Measurements from ENCODE around the gene THSD7B. TPM values are rescaled to one million over a fixed set of nuclear protein-coding genes. Genes with fewer than 3 reads are reported as not detected.

The THSD7B gene
- total and polyA plus RNA-seq, 8 donors: 0.13 to 4.5 (median 2.7) TPM

GRCh38 chr2:137183206-137183898 lies 418.0 kb downstream of the THSD7B start:
- intact Hi-C loops (cut with DNase I): no loop called here
- H3K4me3 ChIP-seq: no peak overlapping the region
- no peak for DNase-seq
- no peak for TF ChIP-seq CTCF (IDR thresholded peaks at IDR 0.05)
- no peak overlapping the region for H3K27ac ChIP-seq
- no peaks in the 10 kb centered on the region for H3K4me1 ChIP-seq
- no peaks in the 10 kb centered on the region for H3K27me3 ChIP-seq
- no peak for ATAC-seq
- no peaks in the 10 kb centered on the region for H3K36me3 ChIP-seq
- peaks cover 0 to 8% of the 10 kb centered on the region in 2 donors for H3K9me3 ChIP-seq

- Histone ChIP-seq H3K4me1 (no peaks in the 10 kb centered on the region), H3K9me3 (peaks cover 0 to 8% of the 10 kb centered on the region in 2 donors), H3K4me3 (no peak overlapping the region), H3K27ac (no peak overlapping the region), H3K27me3 (no peaks in the 10 kb centered on the region), H3K36me3 (no peaks in the 10 kb centered on the region)
- ATAC-seq: no peak
- TF ChIP-seq CTCF (IDR thresholded peaks at IDR 0.05): no peak
- DNase-seq: no peak
- intact Hi-C loops (cut with DNase I): no loop called here
Observed at GRCh38 chr2:137185378-137186078, 420.2 kb downstream of the THSD7B start.

- no peak overlapping the region for H3K27ac ChIP-seq
- DNase-seq (no peak), ATAC-seq (no peak)
- no peaks in the 10 kb centered on the region for H3K4me1 ChIP-seq
- intact Hi-C loops (cut with DNase I): no loop called here
- no peaks in the 10 kb centered on the region for H3K27me3 ChIP-seq
- H3K4me3 ChIP-seq: no peak overlapping the region
- H3K36me3 ChIP-seq: no peaks in the 10 kb centered on the region
- no peak for TF ChIP-seq CTCF (IDR thresholded peaks at IDR 0.05)
- peaks cover 0 to 8% of the 10 kb centered on the region in 2 donors for H3K9me3 ChIP-seq
Observed at GRCh38 chr2:137187216-137187615, 421.9 kb downstream of the THSD7B start.

GRCh38 chr2:137190411-137191195 lies 425.3 kb downstream of the THSD7B start:
- intact Hi-C loops (cut with DNase I): no loop called here
- Histone ChIP-seq H3K36me3 (no peaks in the 10 kb centered on the region), H3K27me3 (no peaks in the 10 kb centered on the region), H3K27ac (no peak overlapping the region), H3K4me1 (no peaks in the 10 kb centered on the region), H3K9me3 (peaks cover 0 to 3% of the 10 kb centered on the region in 2 donors), H3K4me3 (no peak overlapping the region)
- TF ChIP-seq CTCF (IDR thresholded peaks at IDR 0.05): no peak
- no peak for DNase-seq
- ATAC-seq: no peak
